ENCODE measurements around the gene NXPH3. TPM values are rescaled to one million over a fixed set of nuclear protein-coding genes. Genes with fewer than 3 reads are reported as not detected.

NXPH3 gene
- total and polyA plus RNA-seq, 8 donors: 0.19 to 1.1 (median 0.33) TPM

DNA sequence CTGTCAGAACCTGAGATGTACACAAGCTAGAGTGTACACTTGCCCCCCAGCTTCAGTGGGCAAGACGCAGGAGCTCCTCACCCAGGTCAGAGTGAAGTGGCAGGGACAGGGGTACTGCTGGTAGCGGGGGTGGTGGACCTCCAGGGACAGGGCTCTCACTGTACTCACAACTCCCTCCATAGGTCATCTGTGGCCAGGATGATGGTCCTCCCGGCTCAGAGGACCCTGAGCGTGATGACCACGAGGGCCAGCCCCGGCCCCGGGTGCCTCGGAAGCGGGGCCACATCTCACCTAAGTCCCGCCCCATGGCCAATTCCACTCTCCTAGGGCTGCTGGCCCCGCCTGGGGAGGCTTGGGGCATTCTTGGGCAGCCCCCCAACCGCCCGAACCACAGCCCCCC is 2.7 kb downstream of the NXPH3 start:
- FAIRE-seq: no peak
- no peak for DNase-seq
- 72 to 79% methylated on average over 13 of the region's 13 CpGs for WGBS, 2 donors
- peaks cover 0 to 5% (median 0%) of the 10 kb centered on the region in 3 donors for H3K4me1 ChIP-seq
- H3K36me3 ChIP-seq: no peaks in the 10 kb centered on the region
- H3K27ac ChIP-seq: no peak overlapping the region
- H3K9me3 ChIP-seq: no peaks in the 10 kb centered on the region
- ATAC-seq: no peak
- no peaks in the 10 kb centered on the region for H3K27me3 ChIP-seq
- intact Hi-C loops (cut with DNase I): loop anchor here in 1 of 3 donors (5.0 to 10.0 kb wide), 2 partner anchors 49 to 196 kb away; no protein-coding TSS in a partner anchor
- no peak overlapping the region for H3K4me3 ChIP-seq
- TF ChIP-seq, protein P1, sequence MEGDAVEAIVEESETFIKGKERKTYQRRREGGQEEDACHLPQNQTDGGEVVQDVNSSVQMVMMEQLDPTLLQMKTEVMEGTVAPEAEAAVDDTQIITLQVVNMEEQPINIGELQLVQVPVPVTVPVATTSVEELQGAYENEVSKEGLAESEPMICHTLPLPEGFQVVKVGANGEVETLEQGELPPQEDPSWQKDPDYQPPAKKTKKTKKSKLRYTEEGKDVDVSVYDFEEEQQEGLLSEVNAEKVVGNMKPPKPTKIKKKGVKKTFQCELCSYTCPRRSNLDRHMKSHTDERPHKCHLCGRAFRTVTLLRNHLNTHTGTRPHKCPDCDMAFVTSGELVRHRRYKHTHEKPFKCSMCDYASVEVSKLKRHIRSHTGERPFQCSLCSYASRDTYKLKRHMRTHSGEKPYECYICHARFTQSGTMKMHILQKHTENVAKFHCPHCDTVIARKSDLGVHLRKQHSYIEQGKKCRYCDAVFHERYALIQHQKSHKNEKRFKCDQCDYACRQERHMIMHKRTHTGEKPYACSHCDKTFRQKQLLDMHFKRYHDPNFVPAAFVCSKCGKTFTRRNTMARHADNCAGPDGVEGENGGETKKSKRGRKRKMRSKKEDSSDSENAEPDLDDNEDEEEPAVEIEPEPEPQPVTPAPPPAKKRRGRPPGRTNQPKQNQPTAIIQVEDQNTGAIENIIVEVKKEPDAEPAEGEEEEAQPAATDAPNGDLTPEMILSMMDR (IDR thresholded peaks at IDR 0.05): no peak

DNA sequence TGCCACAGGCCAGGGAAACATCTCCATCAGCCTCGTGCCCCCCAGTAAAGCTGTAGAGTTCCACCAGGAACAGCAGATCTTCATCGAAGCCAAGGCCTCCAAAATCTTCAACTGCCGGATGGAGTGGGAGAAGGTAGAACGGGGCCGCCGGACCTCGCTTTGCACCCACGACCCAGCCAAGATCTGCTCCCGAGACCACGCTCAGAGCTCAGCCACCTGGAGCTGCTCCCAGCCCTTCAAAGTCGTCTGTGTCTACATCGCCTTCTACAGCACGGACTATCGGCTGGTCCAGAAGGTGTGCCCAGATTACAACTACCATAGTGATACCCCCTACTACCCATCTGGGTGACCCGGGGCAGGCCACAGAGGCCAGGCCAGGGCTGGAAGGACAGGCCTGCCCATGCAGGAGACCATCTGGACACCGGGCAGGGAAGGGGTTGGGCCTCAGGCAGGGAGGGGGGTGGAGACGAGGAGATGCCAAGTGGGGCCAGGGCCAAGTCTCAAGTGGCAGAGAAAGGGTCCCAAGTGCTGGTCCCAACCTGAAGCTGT is 3.4 kb downstream of the NXPH3 start:
- peaks cover 0 to 5% (median 0%) of the 10 kb centered on the region in 3 donors for H3K4me1 ChIP-seq
- whole genome bisulfite sequencing, 2 donors: 66 to 79% methylated on average over 17 of the region's 17 CpGs
- no peak for ATAC-seq
- intact Hi-C loops (cut with DNase I): loop anchor here in 1 of 3 donors (5.0 to 10.0 kb wide), 2 partner anchors 48 to 196 kb away; no protein-coding TSS in a partner anchor
- H3K27me3 ChIP-seq: no peaks in the 10 kb centered on the region
- H3K4me3 ChIP-seq: no peak overlapping the region
- H3K9me3 ChIP-seq: no peaks in the 10 kb centered on the region
- FAIRE-seq: no peak
- TF ChIP-seq, protein P1 (IDR thresholded peaks at IDR 0.05): no peak
- H3K36me3 ChIP-seq: no peaks in the 10 kb centered on the region
- DNase-seq: no peak
- H3K27ac ChIP-seq: no peak overlapping the region

DNA sequence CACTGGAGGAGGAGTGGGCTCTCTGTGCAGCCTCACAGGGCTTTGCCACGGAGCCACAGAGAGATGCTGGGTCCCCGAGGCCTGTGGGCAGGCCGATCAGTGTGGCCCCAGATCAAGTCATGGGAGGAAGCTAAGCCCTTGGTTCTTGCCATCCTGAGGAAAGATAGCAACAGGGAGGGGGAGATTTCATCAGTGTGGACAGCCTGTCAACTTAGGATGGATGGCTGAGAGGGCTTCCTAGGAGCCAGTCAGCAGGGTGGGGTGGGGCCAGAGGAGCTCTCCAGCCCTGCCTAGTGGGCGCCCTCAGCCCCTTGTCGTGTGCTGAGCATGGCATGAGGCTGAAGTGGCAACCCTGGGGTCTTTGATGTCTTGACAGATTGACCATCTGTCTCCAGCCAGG is 3.9 kb downstream of the NXPH3 start:
- no peak for DNase-seq
- Histone ChIP-seq H3K36me3 (no peaks in the 10 kb centered on the region), H3K27me3 (no peaks in the 10 kb centered on the region), H3K4me3 (no peak overlapping the region), H3K4me1 (peaks cover 0 to 5% (median 0%) of the 10 kb centered on the region in 3 donors), H3K9me3 (no peaks in the 10 kb centered on the region), H3K27ac (no peak overlapping the region)
- FAIRE-seq: no peak
- 83 to 85% methylated on average over 5 of the region's 5 CpGs for WGBS, 2 donors
- intact Hi-C loops (cut with DNase I): loop anchor here in 1 of 3 donors (5.0 to 10.0 kb wide), 2 partner anchors 48 to 195 kb away; no protein-coding TSS in a partner anchor
- no peak for ATAC-seq
- TF ChIP-seq, protein P1 (IDR thresholded peaks at IDR 0.05): no peak

DNA sequence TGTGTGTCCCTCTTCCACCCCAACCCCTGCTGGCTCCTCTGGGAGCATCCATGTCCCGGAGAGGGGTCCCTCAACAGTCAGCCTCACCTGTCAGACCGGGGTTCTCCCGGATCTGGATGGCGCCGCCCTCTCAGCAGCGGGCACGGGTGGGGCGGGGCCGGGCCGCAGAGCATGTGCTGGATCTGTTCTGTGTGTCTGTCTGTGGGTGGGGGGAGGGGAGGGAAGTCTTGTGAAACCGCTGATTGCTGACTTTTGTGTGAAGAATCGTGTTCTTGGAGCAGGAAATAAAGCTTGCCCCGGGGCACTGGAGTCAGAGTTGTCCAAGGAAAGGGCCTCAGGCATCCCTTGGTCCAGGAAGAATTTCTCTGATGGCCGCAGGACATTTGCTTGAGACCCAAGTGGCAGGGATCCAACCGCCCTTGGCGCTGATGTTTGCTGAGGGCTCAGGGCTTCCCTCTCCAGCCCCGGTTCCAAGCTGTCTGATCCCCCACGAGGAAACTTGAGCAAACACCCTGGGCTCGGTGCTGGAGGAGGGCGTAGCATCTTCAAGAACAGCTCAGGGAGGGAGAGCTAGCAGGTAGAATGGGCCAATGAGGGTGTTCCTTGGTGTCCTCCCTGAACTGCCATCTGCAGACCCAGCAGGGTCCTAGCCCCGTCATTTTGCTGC is 4.5 kb downstream of the NXPH3 start:
- H3K36me3 ChIP-seq: no peaks in the 10 kb centered on the region
- ATAC-seq (no peak), DNase-seq (no peak), FAIRE-seq (no peak)
- TF ChIP-seq, protein P1 (IDR thresholded peaks at IDR 0.05): no peak
- H3K4me1 ChIP-seq: peaks cover 0 to 5% (median 0%) of the 10 kb centered on the region in 3 donors
- H3K27me3 ChIP-seq: no peaks in the 10 kb centered on the region
- whole genome bisulfite sequencing, 2 donors: 76 to 79% methylated on average over 21 of the region's 21 CpGs
- no peaks in the 10 kb centered on the region for H3K9me3 ChIP-seq
- intact Hi-C loops (cut with DNase I): no loop called here
- H3K27ac ChIP-seq: no peak overlapping the region
- H3K4me3 ChIP-seq: no peak overlapping the region
